Left renal pelvis (tissue), 4 donors: ENCODE measurements around the gene ZDHHC1. TPM values are rescaled to one million over a fixed set of nuclear protein-coding genes. Genes with fewer than 3 reads are reported as not detected.
"Not testable (repeated sequence)": the region's sequence is repeated elsewhere in the genome, so short reads cannot be mapped to it uniquely, and the experiment has no call there.

ENCODE experiments used
- DNase-seq, 4 donors: peaks; one replicate each; pipeline ENCODE4 v3.0.0-alpha.2; 2013; ENCODE audit warnings: low read depth in 4 of 4, low spot score in 3 of 4
- polyA plus RNA-seq, 4 donors: library from polyadenylated mRNA; unstranded; fragments of 120-200 nt; gene quantifications; one replicate each; pipeline ENCODE4 v1.2.1, GENCODE V29; 2013; ENCODE audit not compliant: insufficient read length in 4 of 4

ZDHHC1 gene
- polyA plus RNA-seq, 4 donors, result 10.4 to 18.0 (median 11.9) TPM

DNA sequence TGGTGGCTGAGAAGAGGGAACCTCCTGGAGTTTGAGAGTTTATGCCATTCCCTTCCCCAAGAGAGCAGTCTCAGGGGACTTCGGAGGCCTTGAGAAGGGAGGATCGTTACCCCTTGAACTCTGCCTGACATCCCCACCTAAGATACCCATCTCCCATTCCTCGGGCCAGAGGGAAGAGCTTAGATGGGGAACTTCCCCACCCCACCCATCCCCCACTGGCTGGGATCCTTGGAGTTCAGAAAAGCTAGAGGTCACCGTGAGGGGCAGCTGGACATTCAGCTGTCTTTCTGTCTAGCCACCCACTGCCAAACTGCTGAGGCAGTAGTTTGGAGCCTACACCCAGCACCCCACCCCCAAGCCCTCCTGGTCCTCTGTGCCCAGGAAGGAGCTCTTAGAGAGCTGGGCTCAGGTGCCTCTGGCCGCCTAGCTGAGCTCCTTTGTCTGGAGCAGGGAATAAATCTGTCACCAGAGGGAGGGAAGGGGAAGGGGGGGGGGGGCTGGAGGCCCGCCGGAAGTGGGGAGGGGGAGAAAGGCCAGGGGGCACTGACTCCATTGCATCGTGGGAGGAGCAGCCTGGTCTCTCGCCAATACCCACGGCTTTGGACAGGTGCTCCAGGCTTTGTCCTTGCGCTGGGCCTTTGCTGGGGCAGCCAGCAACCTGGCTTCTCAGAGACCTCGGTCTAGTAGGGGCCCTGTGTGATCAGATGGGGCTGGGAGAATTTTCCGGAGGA lies 15.7 kb upstream of the ZDHHC1 start:
- DNase-seq, result no peak

DNA sequence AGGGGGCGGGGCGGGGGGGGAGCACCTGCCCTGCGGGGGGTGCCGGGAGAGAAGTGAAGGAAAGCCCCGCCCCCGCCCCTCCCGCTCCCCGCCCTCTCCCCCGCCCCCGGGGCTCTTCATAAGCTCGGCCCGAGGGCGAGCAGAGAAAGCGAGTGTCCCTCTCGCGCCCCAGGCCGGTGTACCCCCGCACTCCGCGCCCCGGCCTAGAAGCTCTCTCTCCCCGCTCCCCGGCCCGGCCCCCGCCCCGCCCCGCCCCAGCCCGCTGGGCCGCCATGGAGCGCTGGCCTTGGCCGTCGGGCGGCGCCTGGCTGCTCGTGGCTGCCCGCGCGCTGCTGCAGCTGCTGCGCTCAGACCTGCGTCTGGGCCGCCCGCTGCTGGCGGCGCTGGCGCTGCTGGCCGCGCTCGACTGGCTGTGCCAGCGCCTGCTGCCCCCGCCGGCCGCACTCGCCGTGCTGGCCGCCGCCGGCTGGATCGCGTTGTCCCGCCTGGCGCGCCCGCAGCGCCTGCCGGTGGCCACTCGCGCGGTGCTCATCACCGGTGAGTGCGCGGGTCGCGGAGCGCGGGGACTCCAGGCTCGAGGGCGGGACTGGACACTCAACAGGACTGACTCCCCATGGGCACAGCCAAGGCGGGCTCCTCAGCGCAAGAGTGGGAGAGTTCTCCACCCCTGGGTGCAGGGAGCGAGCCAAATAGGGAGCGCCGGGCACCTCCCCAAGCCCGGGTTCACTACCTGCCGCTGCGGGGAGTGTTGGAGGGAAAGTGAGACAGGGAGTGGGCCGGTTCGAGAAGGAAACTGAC lies 14.9 kb upstream of the ZDHHC1 start, which contains the start of gene HSD11B2:
Gene HSD11B2, plus strand, starts transcription at position 145 of the 798 bp plus-strand sequence. Its CDS starts 128 bp downstream, at position 273.
- no peak for DNase-seq

DNA sequence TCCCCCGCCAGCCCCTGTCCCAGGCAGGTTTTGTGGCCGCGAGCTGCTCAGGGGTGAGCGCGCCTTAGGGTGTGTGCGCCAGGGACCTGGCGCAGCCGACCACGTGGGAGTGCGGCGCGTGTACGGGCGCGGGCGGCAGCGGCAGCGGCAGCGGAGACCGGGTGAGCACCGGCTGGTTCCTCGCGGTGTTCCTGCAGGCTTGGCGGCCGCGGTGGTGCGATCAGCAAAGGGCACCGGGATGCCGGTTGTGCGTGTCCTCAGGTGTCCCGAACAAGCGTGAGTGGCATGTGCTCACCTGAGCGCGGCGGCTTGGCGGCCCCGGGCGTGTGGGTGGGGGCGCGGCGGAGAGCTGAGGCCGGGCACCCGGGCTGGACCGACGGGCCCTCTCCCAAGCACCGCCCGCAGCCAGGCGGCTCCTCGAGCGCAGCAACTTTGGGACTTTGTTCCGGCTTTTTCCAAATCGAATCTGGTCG lies 14.3 kb upstream of the ZDHHC1 start:
- no peak for DNase-seq

DNA sequence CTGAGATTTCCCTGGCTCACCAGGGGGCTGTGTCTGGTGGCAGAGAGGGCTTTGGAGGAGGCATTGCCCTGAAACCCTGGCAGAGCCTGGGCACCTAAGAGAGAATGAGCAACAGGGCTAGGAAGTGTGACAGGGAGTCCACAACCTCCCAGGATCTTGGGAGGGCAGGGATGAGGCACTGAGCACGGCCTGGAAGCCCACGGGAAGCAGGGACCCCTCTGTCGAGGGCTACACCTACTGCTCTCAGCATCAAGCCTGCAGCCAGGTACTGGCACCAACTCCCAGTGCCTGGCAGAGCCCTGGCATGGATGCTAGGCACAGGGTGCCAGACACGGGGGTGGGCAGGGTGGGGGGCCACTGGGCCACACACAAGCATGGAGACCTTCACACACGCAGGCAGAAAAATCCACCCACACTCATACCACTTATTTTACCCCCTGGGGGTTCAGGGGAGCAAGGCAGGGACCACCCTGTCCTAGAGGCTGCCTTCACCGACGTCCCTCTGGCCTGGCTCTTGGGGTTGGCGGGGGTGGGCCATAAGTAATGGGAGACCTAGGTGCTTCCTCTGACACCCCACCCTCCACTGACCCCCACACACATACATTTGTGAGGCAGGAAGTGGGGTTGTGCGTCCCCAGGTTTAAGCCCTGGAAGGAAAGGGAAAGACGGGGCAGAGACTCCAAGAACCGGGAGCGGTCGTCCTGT lies 13.7 kb upstream of the ZDHHC1 start:
- DNase-seq, result no peak

DNA sequence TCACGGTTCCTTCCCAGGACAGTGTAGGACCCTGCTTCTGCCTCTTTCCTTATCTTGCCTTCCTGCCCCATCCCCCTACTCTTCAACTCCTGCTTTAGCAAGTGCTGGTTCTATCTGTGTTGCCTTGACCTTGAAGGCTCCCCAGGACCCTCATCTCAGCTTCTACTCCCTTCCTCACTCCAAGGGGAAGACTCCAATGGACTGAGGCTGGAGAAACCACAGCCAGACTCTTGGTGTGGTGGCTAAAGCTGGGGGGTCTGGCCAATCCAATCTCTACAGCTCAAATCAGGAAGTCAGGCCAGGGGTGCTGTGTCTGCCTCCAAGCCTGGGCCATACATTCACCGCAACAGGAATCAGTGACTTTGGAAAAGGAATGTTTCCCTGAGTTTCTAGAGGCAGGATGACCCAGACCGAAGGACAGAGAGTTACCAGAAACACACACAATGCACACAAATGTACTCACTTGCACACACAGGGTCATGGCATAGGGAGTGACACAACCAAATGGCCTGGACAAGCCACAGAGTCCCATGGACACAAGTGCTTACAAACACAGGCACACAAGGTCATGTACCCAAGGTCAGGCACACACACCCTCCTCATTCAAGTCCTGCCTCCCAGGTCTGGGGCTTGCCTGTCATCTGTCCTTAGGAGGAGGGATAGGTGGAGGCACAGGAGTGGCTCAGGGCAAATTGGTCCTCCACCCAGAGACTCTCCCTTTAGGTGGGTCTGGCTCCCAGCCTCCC lies 12.9 kb upstream of the ZDHHC1 start:
- DNase-seq, result no peak

DNA sequence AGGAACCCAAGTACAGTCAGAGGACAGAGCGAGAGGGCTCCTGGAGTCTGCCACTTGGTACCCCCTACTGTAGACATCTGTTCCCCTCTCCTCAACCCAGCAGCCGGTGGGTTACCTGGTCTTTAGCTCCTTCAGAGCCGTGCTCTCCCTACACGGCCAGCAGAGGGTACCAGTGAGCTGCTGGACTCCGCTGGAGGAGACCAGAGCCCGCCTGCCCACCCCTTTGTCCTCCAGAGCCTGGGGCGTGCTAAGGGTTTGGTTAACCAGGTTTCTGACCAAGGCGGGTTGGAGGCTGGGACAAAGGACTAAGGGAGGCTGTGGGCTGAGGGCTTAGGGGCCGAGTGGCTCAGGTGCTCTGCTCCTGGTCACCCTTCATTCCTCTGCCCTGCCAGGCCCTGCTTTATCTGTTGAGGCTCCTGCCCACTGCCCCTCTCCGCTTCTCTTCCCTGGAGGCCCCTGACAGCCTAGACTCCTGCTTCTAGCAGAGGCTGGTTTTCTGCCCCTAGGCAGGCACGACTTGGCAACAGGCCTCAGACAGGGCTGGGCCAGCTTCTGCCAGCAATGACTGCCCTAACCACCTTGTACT lies 12.0 kb upstream of the ZDHHC1 start:
- no peak for DNase-seq

DNA sequence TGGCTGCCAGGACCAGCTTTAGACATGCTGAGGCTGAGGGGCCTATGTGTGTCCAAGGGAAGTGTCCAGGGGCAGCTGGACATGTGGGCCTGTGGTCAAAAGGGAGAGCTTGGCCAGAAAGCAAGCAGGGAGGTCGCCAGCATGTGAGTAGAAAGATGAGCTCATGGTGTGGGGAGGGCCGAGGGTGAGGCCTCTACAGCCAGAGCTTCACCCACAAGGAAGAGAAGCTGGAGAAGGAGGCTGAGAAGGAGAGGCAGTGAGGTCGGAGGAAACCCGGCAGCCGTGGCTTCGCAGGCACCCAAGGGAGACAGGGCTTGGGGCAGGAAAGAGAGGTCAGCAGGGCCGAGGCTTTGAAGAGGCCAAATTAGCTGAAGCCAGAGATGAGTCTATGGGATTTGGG lies 10.7 kb upstream of the ZDHHC1 start:
- no peak for DNase-seq

DNA sequence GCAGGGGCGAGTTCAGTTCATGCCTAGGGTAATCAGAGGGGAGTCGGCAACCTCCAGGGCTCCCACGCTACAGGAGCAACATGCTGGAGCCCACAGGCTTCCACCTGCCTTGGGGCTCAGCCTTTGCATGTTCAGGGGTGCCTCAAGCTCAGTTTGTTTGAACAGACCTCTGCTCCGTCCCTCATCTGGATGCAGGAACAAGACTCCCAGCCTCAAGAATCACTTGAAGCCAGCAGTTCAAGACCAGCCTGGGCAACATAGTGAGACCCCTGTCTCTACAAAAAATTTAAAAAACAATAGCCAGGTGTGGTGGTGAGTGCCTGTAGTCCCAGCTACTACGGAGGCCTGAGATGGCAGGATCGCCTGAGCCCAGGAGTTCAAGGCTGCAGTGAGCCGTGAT lies 9.7 kb upstream of the ZDHHC1 start:
- no peak for DNase-seq

DNA sequence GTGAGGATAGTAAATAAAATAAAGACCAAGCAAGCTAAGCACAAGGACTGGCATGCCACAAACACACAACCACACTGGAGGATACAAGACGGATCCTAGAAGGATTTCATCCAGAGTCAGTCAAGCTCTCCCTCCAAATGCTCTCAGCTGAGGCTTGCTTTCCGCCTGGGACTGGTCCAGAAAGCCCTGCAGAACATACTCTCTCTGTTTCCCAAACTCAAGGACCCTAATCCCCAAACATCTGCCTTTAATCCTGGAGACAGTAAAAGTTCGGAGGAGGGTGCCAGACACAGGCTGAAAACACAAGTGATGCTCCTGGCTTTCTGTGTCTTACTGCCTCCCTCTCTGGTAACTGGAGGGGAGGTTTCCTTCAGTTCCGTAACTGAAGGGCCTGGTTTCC lies 9.3 kb upstream of the ZDHHC1 start:
- DNase-seq, result no peak

DNA sequence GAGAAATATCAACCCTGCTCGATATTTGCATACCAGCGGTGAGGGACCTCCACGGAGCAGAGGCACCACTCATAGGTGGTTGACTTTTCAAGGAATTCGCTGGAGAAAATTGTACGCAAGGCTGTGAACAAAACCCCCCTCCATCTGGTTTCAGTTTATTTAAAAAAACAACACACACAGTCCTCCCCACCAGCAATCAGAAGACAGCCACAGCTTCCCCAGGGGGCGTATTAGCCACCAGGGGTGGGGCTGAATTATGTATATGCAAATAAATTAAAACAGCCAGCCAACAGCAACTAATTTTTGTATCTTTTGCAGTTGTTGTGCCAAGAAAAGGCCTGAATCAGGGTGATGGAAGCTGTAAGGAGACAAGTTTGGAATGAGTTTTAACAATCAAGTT lies 8.8 kb upstream of the ZDHHC1 start:
- DNase-seq, result no peak

DNA sequence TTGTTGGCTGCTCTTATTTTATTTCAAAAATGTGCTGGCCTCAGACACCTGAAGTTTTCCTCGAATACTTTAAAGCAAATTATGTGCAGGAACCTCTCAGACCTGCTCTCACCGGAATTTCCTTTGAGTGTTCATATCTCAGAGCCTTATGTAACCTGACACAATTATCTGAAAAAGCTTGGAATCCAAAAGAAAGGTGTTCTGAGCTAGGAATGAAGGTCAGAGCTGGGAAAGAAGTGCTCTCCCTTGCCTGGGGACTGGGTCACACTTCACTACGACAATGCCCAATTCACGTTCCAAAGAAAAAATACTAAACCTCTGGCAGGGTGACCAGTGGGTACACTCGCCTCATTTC lies 8.0 kb upstream of the ZDHHC1 start:
- DNase-seq, result no peak

DNA sequence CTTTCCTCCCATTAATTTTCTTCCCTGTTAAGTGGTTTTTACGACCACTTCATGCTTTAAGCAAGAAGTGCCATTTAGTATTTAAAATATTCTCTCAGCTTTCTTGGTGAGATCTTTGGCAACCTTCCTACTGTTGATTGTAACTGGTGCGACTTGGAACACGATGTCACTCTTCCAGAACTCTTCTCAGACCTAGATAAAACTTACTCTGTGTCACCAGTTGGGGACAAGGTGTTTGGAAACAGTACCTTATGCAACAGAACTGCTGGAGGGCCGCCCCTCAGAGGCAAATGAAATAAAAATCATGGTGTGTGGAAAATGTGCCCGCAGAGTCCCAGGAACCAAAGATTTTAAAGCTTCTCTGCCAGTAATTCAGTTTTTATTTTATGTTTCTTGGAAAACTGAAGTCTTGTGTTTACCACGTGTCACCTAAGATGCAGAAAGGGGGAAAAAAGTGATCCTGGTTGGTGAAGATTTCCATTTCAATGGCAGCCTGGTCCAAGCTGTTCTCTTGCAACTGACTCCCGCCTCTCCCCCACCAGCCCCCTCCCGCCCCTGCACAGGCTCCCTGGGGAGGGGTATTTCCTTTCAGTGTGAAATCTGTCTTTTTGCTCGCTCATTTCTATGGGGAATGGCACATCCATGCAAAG lies 7.5 kb upstream of the ZDHHC1 start:
- DNase-seq, result no peak

DNA sequence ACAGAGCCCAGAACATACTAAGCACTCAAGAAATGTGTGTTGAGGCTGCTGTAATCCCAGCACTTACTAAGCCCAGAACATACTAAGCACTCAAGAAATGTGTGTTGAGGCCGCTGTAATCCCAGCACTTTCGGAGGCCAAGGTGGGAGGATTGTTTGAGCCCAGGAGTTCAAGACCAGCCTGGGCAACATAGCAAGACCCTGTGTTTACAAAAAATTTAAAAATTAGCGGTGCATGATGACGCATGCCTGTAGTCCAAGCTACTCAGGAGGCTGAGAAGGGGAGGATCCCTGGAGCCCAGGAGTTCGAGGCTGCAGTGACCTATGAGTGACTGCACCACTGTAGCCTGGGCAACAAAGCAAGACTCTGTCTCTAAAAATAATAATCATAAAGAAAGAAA lies 6.7 kb upstream of the ZDHHC1 start:
- DNase-seq, result no peak

DNA sequence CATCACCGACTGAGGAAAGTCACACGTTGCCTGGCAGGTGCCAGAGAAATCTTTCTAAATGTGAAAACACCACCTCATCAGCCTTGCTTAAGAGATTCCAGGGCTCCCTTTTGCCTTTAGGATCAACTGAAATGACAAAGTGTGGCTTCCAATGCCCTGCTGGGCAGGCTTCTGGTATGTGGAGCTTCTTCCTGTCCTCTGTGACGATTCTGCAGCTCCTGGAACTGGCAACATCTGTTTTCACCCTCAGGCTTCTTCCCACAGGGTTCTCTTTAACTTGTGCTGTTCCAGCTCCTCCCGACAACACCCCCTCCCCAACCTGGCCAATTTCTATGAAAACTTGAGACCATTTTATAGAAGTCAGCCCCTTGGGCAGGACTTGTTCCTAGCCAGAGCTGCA lies 4.8 kb upstream of the ZDHHC1 start:
- no peak for DNase-seq

DNA sequence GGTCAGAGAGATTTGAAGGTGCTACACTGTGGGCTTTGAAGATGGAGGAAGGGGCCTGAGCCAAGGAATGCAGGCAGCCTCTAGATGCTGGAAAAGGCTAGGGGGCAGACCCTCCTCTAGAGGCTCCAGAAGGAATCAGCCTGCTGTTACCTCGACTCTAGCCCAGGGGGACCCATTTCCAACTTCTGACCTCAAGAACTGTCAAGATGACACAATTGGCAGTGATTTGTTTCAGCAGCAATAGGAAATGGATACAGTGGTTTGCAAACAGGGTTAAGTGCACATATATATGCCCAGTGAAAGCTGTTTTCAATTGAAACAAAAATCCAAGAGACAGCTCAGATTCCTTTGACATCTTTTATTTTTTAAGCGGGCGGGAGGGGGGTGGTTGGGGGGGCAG lies 3.7 kb upstream of the ZDHHC1 start:
- DNase-seq, result no peak

DNA sequence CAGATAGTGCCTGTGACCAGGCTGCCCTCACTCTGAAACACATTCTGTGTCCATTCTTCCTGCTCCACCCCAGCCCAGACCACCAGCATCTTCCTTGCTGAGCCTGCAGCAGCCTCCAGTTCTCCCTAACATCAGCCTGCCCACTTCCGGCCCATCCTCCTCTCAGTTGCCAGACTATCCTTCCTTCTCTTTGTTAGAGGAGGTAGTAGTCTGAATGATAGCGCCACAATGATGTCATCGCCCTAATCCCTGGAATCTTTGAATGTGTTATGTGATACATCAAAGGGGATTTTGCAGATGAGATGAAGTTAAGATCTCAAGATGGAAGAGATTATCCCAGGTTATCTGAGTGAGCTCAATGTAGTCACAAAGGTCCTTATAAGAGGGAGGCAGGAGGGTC lies 3.2 kb upstream of the ZDHHC1 start:
- no peak for DNase-seq

DNA sequence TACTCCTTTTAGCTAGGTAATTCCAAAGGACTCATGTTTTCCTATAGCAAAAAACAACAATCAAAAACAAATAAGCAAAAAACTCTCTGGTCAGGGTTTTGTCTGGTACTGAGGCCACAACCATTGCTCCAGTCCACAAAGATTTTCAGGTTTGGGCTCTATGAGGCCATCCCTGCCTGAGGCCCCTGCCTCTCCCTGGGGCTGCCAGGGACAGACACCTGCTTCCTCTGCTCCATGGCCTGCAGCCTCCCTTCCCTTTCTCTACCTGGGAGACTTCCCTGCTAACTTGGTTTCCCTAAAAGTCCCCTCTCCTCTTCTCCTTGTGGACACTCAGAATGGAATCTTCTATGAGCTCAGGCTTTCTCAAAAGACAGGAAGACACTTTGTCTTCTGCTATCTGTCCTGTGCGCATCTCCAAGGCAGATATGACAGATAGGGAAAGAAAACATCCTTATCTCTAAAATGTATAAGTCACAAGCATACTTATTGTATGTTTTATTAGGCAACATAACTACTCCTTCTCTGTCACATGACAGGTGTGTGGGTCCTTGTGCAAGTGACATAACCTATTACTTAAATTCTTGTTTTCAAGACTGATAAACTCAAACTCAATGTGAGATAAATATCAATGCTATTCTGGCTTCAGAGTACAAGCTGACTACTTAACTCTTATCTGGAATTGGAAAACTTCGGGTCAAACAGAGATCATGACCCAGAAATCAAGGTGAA lies 1.2 kb upstream of the ZDHHC1 start:
- no peak for DNase-seq

DNA sequence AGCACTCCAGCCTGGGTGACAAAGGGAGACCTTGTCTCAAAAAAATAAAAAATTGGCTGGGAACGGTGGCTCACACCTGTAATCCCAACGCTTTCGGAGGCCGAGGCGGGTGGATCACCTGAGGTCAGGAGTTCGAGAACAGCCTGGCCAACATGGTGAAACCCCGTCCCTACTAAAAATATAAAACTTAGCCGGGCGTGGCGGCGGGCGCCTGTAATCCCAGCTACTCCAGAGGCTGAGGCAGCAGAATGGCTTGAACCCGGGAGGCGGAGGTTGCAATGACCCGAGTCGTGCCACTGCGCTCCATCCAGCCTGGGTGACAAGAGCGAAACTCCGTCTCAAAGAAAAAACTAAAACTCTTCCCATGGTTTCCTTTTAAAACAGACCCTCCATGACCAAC lies 856 bp downstream of the ZDHHC1 start:
- not testable (repeated sequence) for DNase-seq
